Fibroblast of lung (primary cell): ENCODE data around the gene JAK2.

ENCODE experiments used
- CTCF ChIP-seq, 2 donors: IDR thresholded peaks in 1 of 2; conservative IDR thresholded peaks in 1 of 2; 1 replicate in 1 of 2; 2 replicates in 1 of 2; pipeline ENCODE4 v1.5.1; 2011 to 2012; ENCODE audit warnings: low read length in 2 of 2, control low read depth in 1 of 2, inconsistent platforms in 1 of 2, low read depth in 1 of 2, mild to moderate bottlenecking in 1 of 2
- EZH2 ChIP-seq: IDR thresholded peaks from 2 replicates; pipeline ENCODE4 v1.5.1; 2012; ENCODE audit warnings: low read length, control low read depth, mild to moderate bottlenecking; ENCODE audit errors: missing control alignments

- TF ChIP-seq CTCF (conservative IDR thresholded peaks at IDR 0.05 in 1 of 2, IDR thresholded peaks at IDR 0.05 in 1 of 2; ENCODE audit: low read depth in 1 of 2, low read length in 2 of 2), result no peak
- no peak for TF ChIP-seq EZH2
Measured at GRCh38 chr9:4980086-4980727, 4.9 kb upstream of the JAK2 start.
